Measurements from ENCODE around the gene SULT1E1. TPM values are rescaled to one million over a fixed set of nuclear protein-coding genes. Genes with fewer than 3 reads are reported as not detected.

The SULT1E1 gene
- total RNA-seq, 4 donors from 2014 or later: not detected

GRCh38 chr4:69836287-69836686 lies 23.7 kb downstream of the SULT1E1 start:
- H3K9me3 ChIP-seq: no peaks in the 10 kb centered on the region
- H3K27ac ChIP-seq: no peak overlapping the region
- intact Hi-C loops (cut with DNase I): no loop called here
- DNase-seq: no peak
- no peaks in the 10 kb centered on the region for H3K27me3 ChIP-seq
- no peaks in the 10 kb centered on the region for H3K4me1 ChIP-seq
- TF ChIP-seq CTCF (IDR thresholded peaks at IDR 0.05) (no peak), POLR2A (IDR thresholded peaks at IDR 0.05) (no peak)
- H3K4me3 ChIP-seq (replicated peaks in 1 of 3): no peak overlapping the region
- no peaks in the 10 kb centered on the region for H3K36me3 ChIP-seq

DNA sequence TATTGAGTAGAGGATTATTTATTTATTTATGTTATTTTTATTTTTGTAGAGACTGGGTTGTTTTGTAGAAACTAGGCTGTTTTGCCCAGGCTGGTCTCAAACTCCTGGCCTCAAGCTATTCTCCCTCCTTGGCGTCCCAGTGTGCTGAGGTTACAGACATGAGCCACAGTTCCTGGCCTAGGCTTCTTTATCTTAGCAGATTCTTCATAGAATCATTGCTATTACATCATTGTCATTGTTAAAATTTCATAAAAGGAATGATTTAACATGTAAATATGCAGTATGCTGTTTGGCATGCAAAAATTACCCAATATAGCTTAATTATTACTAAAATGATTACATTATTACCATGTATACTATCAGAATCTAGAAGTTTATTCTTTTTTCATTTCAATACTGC lies 24.2 kb downstream of the SULT1E1 start:
- TF ChIP-seq POLR2A (IDR thresholded peaks at IDR 0.05): no peak
- TF ChIP-seq CTCF (IDR thresholded peaks at IDR 0.05): no peak
- H3K9me3 ChIP-seq: no peaks in the 10 kb centered on the region
- 88 to 91% methylated on average over 1 of the region's 1 CpG for WGBS, 2 donors
- no peak overlapping the region for H3K27ac ChIP-seq
- H3K4me1 ChIP-seq: no peaks in the 10 kb centered on the region
- DNase-seq: no peak
- H3K36me3 ChIP-seq: no peaks in the 10 kb centered on the region
- intact Hi-C loops (cut with DNase I): no loop called here
- H3K27me3 ChIP-seq: no peaks in the 10 kb centered on the region
- no peak overlapping the region for H3K4me3 ChIP-seq (replicated peaks in 1 of 3)

DNA sequence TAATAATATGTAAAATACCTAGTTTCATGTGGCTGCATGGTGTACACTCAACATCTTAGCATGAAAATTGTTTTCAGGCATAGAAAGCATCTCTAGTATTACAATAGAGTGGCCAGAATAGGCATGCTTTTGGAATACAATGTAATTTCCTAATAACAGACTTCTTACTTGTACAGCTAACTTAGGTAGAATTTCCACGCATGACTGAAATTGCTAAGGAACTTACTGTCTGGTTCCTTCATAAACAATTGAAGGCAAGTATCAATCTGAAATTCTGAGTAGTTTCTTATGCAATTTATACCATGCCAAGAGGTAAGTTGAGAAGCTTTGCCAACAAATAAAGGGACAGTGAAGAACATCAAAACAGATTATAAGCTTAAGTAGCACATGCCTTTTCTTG lies 26.7 kb downstream of the SULT1E1 start:
- TF ChIP-seq POLR2A (IDR thresholded peaks at IDR 0.05): no peak
- TF ChIP-seq CTCF (IDR thresholded peaks at IDR 0.05): no peak
- Histone ChIP-seq H3K9me3 (no peaks in the 10 kb centered on the region), H3K36me3 (no peaks in the 10 kb centered on the region), H3K4me1 (no peaks in the 10 kb centered on the region), H3K27me3 (no peaks in the 10 kb centered on the region), H3K27ac (no peak overlapping the region), H3K4me3 (replicated peaks in 1 of 3) (no peak overlapping the region)
- no peak for DNase-seq
- WGBS, 2 donors: 48 to 68% methylated on average over 1 of the region's 1 CpG
- intact Hi-C loops (cut with DNase I): no loop called here

DNA sequence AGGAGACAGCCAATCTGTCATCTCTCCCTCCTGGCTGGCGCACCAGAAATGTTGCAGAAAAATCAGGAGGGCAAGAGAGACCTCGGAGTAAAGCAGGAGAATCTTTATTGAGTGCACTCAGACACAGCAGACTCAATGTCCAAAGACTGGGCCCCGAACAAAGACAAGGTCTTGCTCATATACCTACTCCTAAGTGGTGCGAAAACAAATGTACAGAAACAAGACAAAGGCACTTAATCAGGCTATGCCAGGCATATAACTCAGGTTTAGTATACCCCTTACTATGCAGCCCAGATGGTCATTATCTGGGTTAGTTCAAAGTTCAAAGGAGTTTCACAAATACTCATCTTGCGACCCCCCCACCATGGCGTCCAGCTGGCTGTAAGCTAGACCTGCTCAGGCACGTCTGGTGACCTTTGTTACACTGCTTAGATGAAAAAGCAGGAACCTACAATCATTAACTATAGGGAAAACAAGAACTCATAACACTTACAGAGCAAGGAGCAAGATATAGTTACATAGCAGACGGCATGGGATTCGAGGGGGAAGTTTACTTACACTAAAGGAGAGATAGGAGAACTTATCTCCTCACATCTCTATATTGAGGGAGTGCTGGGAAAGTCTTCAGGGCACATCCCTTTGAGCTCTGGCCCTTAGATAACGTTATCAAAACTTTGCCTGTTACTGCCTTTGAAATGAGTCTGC lies 27.5 kb downstream of the SULT1E1 start:
- no peak for DNase-seq
- Histone ChIP-seq H3K4me3 (replicated peaks in 1 of 3) (no peak overlapping the region), H3K9me3 (no peaks in the 10 kb centered on the region), H3K36me3 (no peaks in the 10 kb centered on the region), H3K27ac (no peak overlapping the region), H3K4me1 (no peaks in the 10 kb centered on the region), H3K27me3 (no peaks in the 10 kb centered on the region)
- 79 to 85% methylated on average over 10 of the region's 10 CpGs for WGBS, 2 donors
- no peak for TF ChIP-seq CTCF (IDR thresholded peaks at IDR 0.05)
- no peak for TF ChIP-seq POLR2A (IDR thresholded peaks at IDR 0.05)
- intact Hi-C loops (cut with DNase I): no loop called here

- intact Hi-C loops (cut with DNase I): no loop called here
- TF ChIP-seq POLR2A (IDR thresholded peaks at IDR 0.05) (no peak), CTCF (IDR thresholded peaks at IDR 0.05) (no peak)
- Histone ChIP-seq H3K9me3 (no peaks in the 10 kb centered on the region), H3K4me3 (replicated peaks in 1 of 3) (no peak overlapping the region), H3K27ac (no peak overlapping the region), H3K27me3 (no peaks in the 10 kb centered on the region), H3K4me1 (no peaks in the 10 kb centered on the region), H3K36me3 (no peaks in the 10 kb centered on the region)
- DNase-seq: no peak
- 90% methylated on average over 16 of the region's 16 CpGs for WGBS, 2 donors
Measured at GRCh38 chr4:69831646-69832325, 28.2 kb downstream of the SULT1E1 start.
